CD4-positive, alpha-beta T cell treated with Interferon gamma for 1 hour (primary cell): ENCODE data around the gene AMER3.
"Not testable (repeated sequence)": the region's sequence is repeated elsewhere in the genome, so short reads cannot be mapped to it uniquely, and the experiment has no call there.

ENCODE experiments used
- DNase-seq: peaks from one replicate; pipeline ENCODE4 v3.0.0-alpha.2; 2020

AMER3 gene

GRCh38 chr2:130755256-130756052 is at the start of gene AMER3:
AMER3 (plus strand) TSS chr2:130755540; CDS start chr2:130762073, 6,533 bp downstream.
- no peak for DNase-seq

- not testable (repeated sequence) for DNase-seq
Measured at GRCh38 chr2:130714795-130715194, 40.5 kb upstream of the AMER3 start.

- DNase-seq: no peak
Measured at GRCh38 chr2:130720036-130720435, 35.3 kb upstream of the AMER3 start.

- DNase-seq: no peak
Measured at GRCh38 chr2:130720528-130720927, 34.8 kb upstream of the AMER3 start.

GRCh38 chr2:130724455-130724854 is 30.9 kb upstream of the AMER3 start:
- no peak for DNase-seq

- DNase-seq: no peak
Measured at GRCh38 chr2:130726614-130727180, 28.6 kb upstream of the AMER3 start.

GRCh38 chr2:130727286-130727924 is 27.9 kb upstream of the AMER3 start:
- DNase-seq: peak; percentile 89

GRCh38 chr2:130728007-130728454 is 27.3 kb upstream of the AMER3 start:
- DNase-seq: peak; percentile 21

- DNase-seq: no peak
Measured at GRCh38 chr2:130728549-130729316, 26.6 kb upstream of the AMER3 start, which contains the start of gene GPR148. GPR148 (plus strand) TSS chr2:130729070; CDS start chr2:130729152, 82 bp downstream.

GRCh38 chr2:130729322-130730299 is 25.7 kb upstream of the AMER3 start:
- DNase-seq: no peak

GRCh38 chr2:130732257-130732656 is 23.1 kb upstream of the AMER3 start:
- not testable (repeated sequence) for DNase-seq

- no peak for DNase-seq
Measured at GRCh38 chr2:130735200-130735599, 20.1 kb upstream of the AMER3 start.

GRCh38 chr2:130736487-130736886 is 18.9 kb upstream of the AMER3 start:
- no peak for DNase-seq

GRCh38 chr2:130737592-130737991 is 17.7 kb upstream of the AMER3 start:
- DNase-seq: no peak

- DNase-seq: no peak
Measured at GRCh38 chr2:130740671-130741070, 14.7 kb upstream of the AMER3 start.

GRCh38 chr2:130743278-130743677 is 12.1 kb upstream of the AMER3 start:
- DNase-seq: no peak

- no peak for DNase-seq
Measured at GRCh38 chr2:130744287-130745117, 10.8 kb upstream of the AMER3 start.

- no peak for DNase-seq
Measured at GRCh38 chr2:130749078-130749477, 6.3 kb upstream of the AMER3 start.

GRCh38 chr2:130749641-130750040 is 5.7 kb upstream of the AMER3 start:
- DNase-seq: no peak

- DNase-seq: no peak
Measured at GRCh38 chr2:130754811-130755210, 529 bp upstream of the AMER3 start.
